NCI-H146 treated with DMSO at 0.1 percent for 48 hours (cell line): ENCODE results near the gene SPINT1.
"Not testable (repeated sequence)": the region's sequence is repeated elsewhere in the genome, so short reads cannot be mapped to it uniquely, and the experiment has no call there.

Experiments
- DNase-seq: peaks from one replicate; lab custom pipeline; 2025; ENCODE audit not compliant: unreplicated experiment; lab: John Stamatoyannopoulos, UW

The SPINT1 gene

GRCh38 chr15:40857601-40858341 is 13.9 kb downstream of the SPINT1 start:
- no peak for DNase-seq

- no peak for DNase-seq
These were observed 14.9 kb downstream of the SPINT1 start for GRCh38 chr15:40858706-40859105.

- DNase-seq: peak; percentile 21
These were observed 15.5 kb downstream of the SPINT1 start for GRCh38 chr15:40859206-40859851.

- not testable (repeated sequence) for DNase-seq
These were observed 17.3 kb downstream of the SPINT1 start for GRCh38 chr15:40861147-40861546.

GRCh38 chr15:40863660-40864270 is 19.9 kb downstream of the SPINT1 start:
- no peak for DNase-seq

GRCh38 chr15:40867199-40867598 is 23.4 kb downstream of the SPINT1 start:
- DNase-seq: no peak

GRCh38 chr15:40869686-40870085 is 25.8 kb downstream of the SPINT1 start:
- DNase-seq: no peak

- DNase-seq: no peak
These were observed 26.9 kb downstream of the SPINT1 start for GRCh38 chr15:40870716-40871115.

GRCh38 chr15:40871749-40872617 is 28.1 kb downstream of the SPINT1 start:
- no peak for DNase-seq

- no peak for DNase-seq
These were observed 29.2 kb downstream of the SPINT1 start for GRCh38 chr15:40872791-40873693.

- peak; percentile 54 for DNase-seq
These were observed 30.1 kb downstream of the SPINT1 start, which contains the start of gene RHOV for GRCh38 chr15:40873694-40874561. Gene RHOV (minus strand): TSS chr15:40874234. CDS start chr15:40874139, 95 bp downstream.

GRCh38 chr15:40875991-40876730 is 32.3 kb downstream of the SPINT1 start:
- DNase-seq: no peak

GRCh38 chr15:40877694-40878093 is 33.8 kb downstream of the SPINT1 start:
- DNase-seq: no peak

- no peak for DNase-seq
These were observed 34.9 kb downstream of the SPINT1 start for GRCh38 chr15:40878785-40879184.

GRCh38 chr15:40879609-40880008 is 35.8 kb downstream of the SPINT1 start:
- DNase-seq: no peak

- DNase-seq: no peak
These were observed 37.5 kb downstream of the SPINT1 start for GRCh38 chr15:40881351-40881750.

- DNase-seq: no peak
These were observed 42.7 kb downstream of the SPINT1 start for GRCh38 chr15:40886586-40886985.

GRCh38 chr15:40889112-40889511 is 45.3 kb downstream of the SPINT1 start:
- DNase-seq: no peak
